Spleen (tissue), 11 donors: Measurements from ENCODE around the gene VRK3. TPM values are rescaled to one million over a fixed set of nuclear protein-coding genes. Genes with fewer than 3 reads are reported as not detected.

Experiments
- DNase-seq: peaks from one replicate; pipeline ENCODE4 v3.0.0-alpha.2; 2020
- H3K27ac ChIP-seq, 8 donors: fragments of 200-600 bp; sonication (generic) in 7 of 8; 1 replicate in 4 of 8; 2 replicates in 4 of 8; pipeline versions ENCODE4 v1.5.0 to v1.8.0; 2016 to 2021; ENCODE audit warnings: inconsistent platforms in 4 of 8, mild to moderate bottlenecking in 4 of 8, moderate library complexity in 1 of 8
- H3K27me3 ChIP-seq, 7 donors: fragments of 200-600 bp; sonication (generic) in 6 of 7; replicated peaks in 1 of 7; 1 replicate in 4 of 7; 2 replicates in 3 of 7; pipeline versions ENCODE4 v1.5.0 to v1.8.0; 2016 to 2021; ENCODE audit warnings: inconsistent platforms in 3 of 7, mild to moderate bottlenecking in 1 of 7
- H3K36me3 ChIP-seq, 6 donors: fragments of 200-600 bp; sonication (generic) in 5 of 6; 1 replicate in 4 of 6; 2 replicates in 2 of 6; pipeline versions ENCODE4 v1.5.0 to v1.8.0; 2016 to 2021; ENCODE audit warnings: inconsistent platforms in 2 of 6
- H3K4me1 ChIP-seq, 6 donors: fragments of 200-600 bp; sonication (generic) in 5 of 6; 1 replicate in 3 of 6; 2 replicates in 3 of 6; pipeline versions ENCODE4 v1.5.0 to v1.8.0; 2016 to 2021; ENCODE audit warnings: inconsistent platforms in 3 of 6
- H3K4me3 ChIP-seq, 8 donors: fragments of 200-600 bp; sonication (generic) in 7 of 8; 1 replicate in 4 of 8; 2 replicates in 4 of 8; pipeline versions ENCODE4 v1.5.0 to v1.8.0; 2016 to 2021; ENCODE audit warnings: inconsistent platforms in 4 of 8, mild to moderate bottlenecking in 4 of 8, moderate library complexity in 2 of 8
- H3K9me3 ChIP-seq, 8 donors: fragments of 200-600 bp; sonication (generic) in 7 of 8; 1 replicate in 4 of 8; 2 replicates in 4 of 8; pipeline versions ENCODE4 v1.5.0 to v1.8.0; 2016 to 2021; ENCODE audit warnings: inconsistent platforms in 4 of 8
- CTCF ChIP-seq, 11 experiments: fragments of 200-600 bp in 7 of 11; fragments of 450-650 bp in 4 of 11; sonication (generic) in 4 of 11; IDR thresholded peaks in 8 of 11; conservative IDR thresholded peaks in 3 of 11; 1 replicate in 7 of 11; 2 replicates in 4 of 11; pipeline versions ENCODE4 v1.4.0 to v1.8.0; 2016 to 2021; ENCODE audit warnings: antibody characterized with exemption in 11 of 11, inconsistent platforms in 4 of 11, mild to moderate bottlenecking in 1 of 11
- POLR2A ChIP-seq, 3 donors: fragments of 450-650 bp; IDR thresholded peaks; one replicate each; pipeline ENCODE4 v1.5.1; 2017; ENCODE audit warnings: antibody characterized with exemption in 3 of 3, mild to moderate bottlenecking in 1 of 3
- POLR2AphosphoS5 ChIP-seq, 3 donors: sonication (generic); formaldehyde crosslinking; IDR thresholded peaks; one replicate each; pipeline ENCODE4 v1.5.1; 2017; ENCODE audit warnings: antibody characterized with exemption in 3 of 3
- WGBS, 5 donors: extraction: QIAGEN DNeasy Blood & Tissue Kit in 3 of 5; methylation state at CpG; one replicate each; pipeline versions ENCODE4 v1.1.5 to v1.1.7; 2013 to 2018; 5-methylcytosine and 5-hydroxymethylcytosine counted together
- intact Hi-C: fragments of 100-400 bp; cut with DNase I; formaldehyde crosslinking; loops from one replicate; pipeline ENCODE4 v1.15.0; 2023; ENCODE audit warnings: low total_unique reads
- polyA plus RNA-seq, 3 donors: library from polyadenylated mRNA; stranded (reverse); fragments of 200-250 nt; gene quantifications; one replicate each; pipeline ENCODE4 v1.2.1, GENCODE V29; 2013
- total RNA-seq, 7 donors: library from RNA; depleted of rRNA in 3 of 7; stranded (reverse); fragments of >200 nt in 3 of 7; fragmentation: NEBNext Ultra II Directional in 4 of 7; extraction: Animal tissue kit (Norgen Biotek cat#: 25700) in 4 of 7; gene quantifications; one replicate each; pipeline versions ENCODE4 v1.1.0 to v1.2.1, GENCODE V29; 2016 to 2021
- donor health status: healthy with polysubstance abuse.
- donor health status: DM: no; HTN: no; CAD: no; lungs with moderate emphysema.
- donor health status: DM: no; HTN: no; CAD: no.
- donor health status: Bipolar disorder and iron deficiency.
- donor health status: healthy.
- donor health status: DM: no; HTN: no; CAD: no.
- donor health status: DM: yes; HTN: yes; CAD: no.

The VRK3 gene
- total and polyA plus RNA-seq, 10 donors, result 17.0 to 60.8 (median 49.7) TPM

- Histone ChIP-seq H3K36me3 (peaks cover 0 to 72% (median 48%) of the 10 kb centered on the region in 6 donors), H3K27ac (peak overlapping the region in 7 of 8 donors; percentile 62 to 85 (median 76)), H3K27me3 (no peaks in the 10 kb centered on the region), H3K4me3 (no peak overlapping the region), H3K9me3 (no peaks in the 10 kb centered on the region), H3K4me1 (peaks cover 9 to 76% (median 42%) of the 10 kb centered on the region in 6 donors)
- intact Hi-C loops, result no loop called here
- peak; percentile 79 for DNase-seq
- WGBS, 5 donors, result 69 to 81% (median 77%) methylated on average over 11 of the region's 11 CpGs
- no peak for TF ChIP-seq POLR2A (IDR thresholded peaks at IDR 0.05)
- peak in 2 of 3 donors; percentile 60 to 65 for TF ChIP-seq POLR2AphosphoS5 (IDR thresholded peaks at IDR 0.05)
Measured at GRCh38 chr19:50030937-50031336, 5.8 kb upstream of the VRK3 start.

GRCh38 chr19:50030225-50030624 lies 5.1 kb upstream of the VRK3 start:
- H3K9me3 ChIP-seq, result no peaks in the 10 kb centered on the region
- no peak for DNase-seq
- 63 to 81% (median 65%) methylated on average over 6 of the region's 6 CpGs for WGBS, 5 donors
- no peak overlapping the region for H3K4me3 ChIP-seq
- TF ChIP-seq CTCF (IDR thresholded peaks at IDR 0.05 in 8 of 11, conservative IDR thresholded peaks at IDR 0.05 in 3 of 11) (no peak), POLR2AphosphoS5 (IDR thresholded peaks at IDR 0.05) (no peak), POLR2A (IDR thresholded peaks at IDR 0.05) (no peak)
- intact Hi-C loops, result no loop called here
- H3K27me3 ChIP-seq, result no peaks in the 10 kb centered on the region
- peak overlapping the region in 7 of 8 donors; percentile 41 to 85 (median 75) for H3K27ac ChIP-seq
- peaks cover 9 to 77% (median 42%) of the 10 kb centered on the region in 6 donors for H3K4me1 ChIP-seq
- H3K36me3 ChIP-seq, result peaks cover 0 to 65% (median 47%) of the 10 kb centered on the region in 6 donors

DNA sequence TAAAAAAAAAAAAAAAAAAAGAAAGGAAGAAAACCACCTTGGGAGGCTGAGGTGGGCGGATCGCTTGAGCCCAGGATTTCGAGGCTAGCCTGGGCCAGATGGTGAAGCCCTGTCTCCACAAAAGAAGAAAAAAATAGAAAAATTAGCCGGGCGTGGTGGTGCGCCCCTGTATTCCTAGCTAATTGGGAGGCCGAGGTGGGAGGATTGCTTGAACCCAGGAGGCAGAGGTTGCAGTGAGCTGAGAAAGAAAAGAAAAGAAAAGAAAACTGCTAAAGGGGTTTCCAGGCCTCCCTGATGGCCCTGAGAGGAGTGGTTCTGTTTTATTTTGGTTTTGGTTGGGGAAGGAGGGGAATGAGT lies 1.4 kb upstream of the VRK3 start:
- no peak for DNase-seq
- Histone ChIP-seq H3K36me3 (peaks cover 0 to 35% (median 13%) of the 10 kb centered on the region in 6 donors), H3K4me3 (peak overlapping the region; percentile 62 to 85 (median 82)), H3K4me1 (peaks cover 15 to 91% (median 54%) of the 10 kb centered on the region in 6 donors), H3K9me3 (no peaks in the 10 kb centered on the region), H3K27ac (peak overlapping the region in 7 of 8 donors; percentile 92 to 98 (median 96)), H3K27me3 (no peaks in the 10 kb centered on the region)
- intact Hi-C loops, result no loop called here
- WGBS, 5 donors, result 82 to 91% (median 89%) methylated on average over 7 of the region's 7 CpGs
- no peak for TF ChIP-seq POLR2AphosphoS5 (IDR thresholded peaks at IDR 0.05)
- TF ChIP-seq CTCF (IDR thresholded peaks at IDR 0.05 in 8 of 11, conservative IDR thresholded peaks at IDR 0.05 in 3 of 11), result no peak
- no peak for TF ChIP-seq POLR2A (IDR thresholded peaks at IDR 0.05)

DNA sequence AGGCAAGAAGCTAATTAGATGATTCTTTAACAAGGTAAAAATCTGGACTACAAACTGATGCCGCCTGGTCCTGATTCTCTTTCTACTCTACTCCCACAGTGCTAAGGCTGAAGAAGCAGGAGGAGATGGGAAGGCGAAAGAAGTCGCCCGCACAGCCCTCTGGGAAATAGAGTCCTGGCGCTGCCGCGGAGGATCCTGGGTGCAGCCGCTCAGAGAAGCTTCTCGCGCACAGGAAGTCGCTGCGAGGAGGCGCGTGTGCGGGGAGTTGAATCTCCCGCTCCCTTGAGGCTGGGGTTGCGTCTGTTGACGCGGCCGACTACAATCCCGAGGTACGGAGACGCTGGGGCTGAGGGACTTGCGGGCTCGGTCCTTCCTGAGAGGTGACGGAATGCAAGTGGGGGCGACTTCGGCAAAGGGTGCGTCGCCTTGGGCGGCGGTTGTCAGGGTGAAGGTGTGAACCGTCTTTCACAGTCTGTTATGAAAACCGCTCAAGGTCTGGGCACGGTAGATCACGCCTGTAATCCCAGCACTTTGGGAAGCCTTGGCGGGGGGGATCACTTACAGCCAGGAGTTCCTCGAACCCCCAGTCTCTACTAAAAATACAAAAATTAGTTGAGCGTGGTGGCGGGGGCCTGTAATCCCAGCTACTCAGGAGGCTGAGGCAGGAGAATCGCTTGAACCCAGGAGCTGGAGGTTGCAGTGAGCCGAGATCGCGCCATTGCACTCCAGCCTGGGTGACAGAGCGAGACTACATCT lies 800 bp upstream of the VRK3 start, which contains the start of gene ZNF473:
Gene ZNF473 (plus strand): TSS at position 212 of the 756 bp plus-strand sequence. CDS start 5,078 bp downstream, outside the sequence.
- Histone ChIP-seq H3K9me3 (no peaks in the 10 kb centered on the region), H3K4me1 (peaks cover 10 to 89% (median 54%) of the 10 kb centered on the region in 6 donors), H3K36me3 (peaks cover 0 to 35% (median 8%) of the 10 kb centered on the region in 6 donors), H3K27me3 (no peaks in the 10 kb centered on the region), H3K27ac (peak within 1 kb of the TSS; percentile 84 to 98 (median 96)), H3K4me3 (peak within 1 kb of the TSS; percentile 71 to 85 (median 83))
- TF ChIP-seq POLR2AphosphoS5 (IDR thresholded peaks at IDR 0.05) (peak; percentile 90 to 92 (median 90)), POLR2A (IDR thresholded peaks at IDR 0.05) (no peak)
- intact Hi-C loops, result no loop called here
- WGBS, 5 donors, result 11 to 16% (median 13%) methylated on average over 37 to 45 of the region's 45 CpGs
- peak; percentile 98 for DNase-seq

DNA sequence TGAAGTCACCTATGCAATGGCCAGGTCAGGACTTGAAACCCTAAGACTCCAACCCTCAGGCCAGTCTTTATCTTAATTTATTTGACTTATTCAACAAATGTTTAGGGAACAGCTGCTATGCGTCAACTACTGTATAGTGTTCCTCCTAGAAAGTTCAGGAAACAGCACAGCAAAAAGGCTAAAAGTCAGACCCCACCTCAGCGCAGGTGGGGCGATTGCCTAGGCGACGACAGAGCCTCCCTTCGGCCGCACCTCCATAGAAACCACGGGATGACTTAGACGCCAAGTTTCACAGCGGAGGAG lies 502 bp downstream of the VRK3 start:
- peaks cover 10 to 76% (median 51%) of the 10 kb centered on the region in 6 donors for H3K4me1 ChIP-seq
- no peak for TF ChIP-seq CTCF (IDR thresholded peaks at IDR 0.05 in 8 of 11, conservative IDR thresholded peaks at IDR 0.05 in 3 of 11)
- TF ChIP-seq POLR2AphosphoS5 (IDR thresholded peaks at IDR 0.05), result no peak
- TF ChIP-seq POLR2A (IDR thresholded peaks at IDR 0.05), result no peak
- no peak for DNase-seq
- intact Hi-C loops, result no loop called here
- peak overlapping the region; percentile 71 to 85 (median 83) for H3K4me3 ChIP-seq
- peak overlapping the region; percentile 84 to 98 (median 96) for H3K27ac ChIP-seq
- no peaks in the 10 kb centered on the region for H3K9me3 ChIP-seq
- H3K27me3 ChIP-seq, result no peaks in the 10 kb centered on the region
- H3K36me3 ChIP-seq, result peaks cover 0 to 36% (median 13%) of the 10 kb centered on the region in 6 donors
- WGBS, 5 donors, result 0 to 2% (median 1%) methylated on average over 9 to 10 of the region's 10 CpGs
